ENCODE data around the gene ANKRD63. TPM values are rescaled to one million over a fixed set of nuclear protein-coding genes. Genes with fewer than 3 reads are reported as not detected.

Gene ANKRD63
- total and polyA plus RNA-seq, 9 of the 15 experiments (the other 6 are each of a cell fraction or from before 2014, with no cell fraction given), result 1.3 to 2.0 (median 1.8) TPM; not detected in 6

DNA sequence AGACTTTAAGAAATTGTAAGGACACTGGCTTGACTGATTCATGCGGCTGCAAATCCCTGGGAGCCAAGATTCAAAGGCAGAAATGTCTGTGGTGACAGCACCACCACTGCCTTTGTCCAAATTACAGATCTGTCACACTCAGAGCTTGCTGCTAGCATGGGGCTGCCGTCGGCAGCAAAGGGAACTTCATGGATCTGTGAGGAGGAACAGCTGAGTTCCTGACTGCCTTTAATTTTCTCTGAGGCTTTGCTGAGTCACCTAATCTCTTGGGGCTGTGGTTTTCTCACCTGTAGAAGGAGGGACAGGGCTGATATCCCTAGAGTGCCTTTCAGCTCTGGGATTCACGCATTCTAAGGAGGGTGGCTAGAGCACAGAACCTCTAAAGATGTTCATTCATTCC is 48.1 kb downstream of the ANKRD63 start (continued):
- TF ChIP-seq, protein P1, sequence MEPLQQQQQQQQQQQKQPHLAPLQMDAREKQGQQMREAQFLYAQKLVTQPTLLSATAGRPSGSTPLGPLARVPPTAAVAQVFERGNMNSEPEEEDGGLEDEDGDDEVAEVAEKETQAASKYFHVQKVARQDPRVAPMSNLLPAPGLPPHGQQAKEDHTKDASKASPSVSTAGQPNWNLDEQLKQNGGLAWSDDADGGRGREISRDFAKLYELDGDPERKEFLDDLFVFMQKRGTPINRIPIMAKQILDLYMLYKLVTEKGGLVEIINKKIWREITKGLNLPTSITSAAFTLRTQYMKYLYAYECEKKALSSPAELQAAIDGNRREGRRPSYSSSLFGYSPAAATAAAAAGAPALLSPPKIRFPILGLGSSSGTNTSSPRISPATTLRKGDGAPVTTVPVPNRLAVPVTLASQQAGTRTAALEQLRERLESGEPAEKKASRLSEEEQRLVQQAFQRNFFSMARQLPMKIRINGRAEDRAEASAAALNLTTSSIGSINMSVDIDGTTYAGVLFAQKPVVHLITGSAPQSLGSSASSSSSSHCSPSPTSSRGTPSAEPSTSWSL (CRISPR knock-in tag; IDR thresholded peaks at IDR 0.05; ENCODE audit: borderline replicate concordance), result no peak
- no peak for TF ChIP-seq CHD1 (IDR thresholded peaks at IDR 0.05; ENCODE audit: low read length)
- TF ChIP-seq, protein P2, sequence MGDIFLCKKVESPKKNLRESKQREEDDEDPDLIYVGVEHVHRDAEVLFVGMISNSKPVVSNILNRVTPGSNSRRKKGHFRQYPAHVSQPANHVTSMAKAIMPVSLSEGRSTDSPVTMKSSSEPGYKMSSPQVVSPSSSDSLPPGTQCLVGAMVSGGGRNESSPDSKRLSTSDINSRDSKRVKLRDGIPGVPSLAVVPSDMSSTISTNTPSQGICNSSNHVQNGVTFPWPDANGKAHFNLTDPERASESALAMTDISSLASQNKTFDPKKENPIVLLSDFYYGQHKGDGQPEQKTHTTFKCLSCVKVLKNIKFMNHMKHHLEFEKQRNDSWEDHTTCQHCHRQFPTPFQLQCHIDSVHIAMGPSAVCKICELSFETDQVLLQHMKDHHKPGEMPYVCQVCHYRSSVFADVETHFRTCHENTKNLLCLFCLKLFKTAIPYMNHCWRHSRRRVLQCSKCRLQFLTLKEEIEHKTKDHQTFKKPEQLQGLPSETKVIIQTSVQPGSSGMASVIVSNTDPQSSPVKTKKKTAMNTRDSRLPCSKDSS (IDR thresholded peaks at IDR 0.05; ENCODE audit: low read depth, partially characterized antibody), result no peak
- TF ChIP-seq, protein P3, sequence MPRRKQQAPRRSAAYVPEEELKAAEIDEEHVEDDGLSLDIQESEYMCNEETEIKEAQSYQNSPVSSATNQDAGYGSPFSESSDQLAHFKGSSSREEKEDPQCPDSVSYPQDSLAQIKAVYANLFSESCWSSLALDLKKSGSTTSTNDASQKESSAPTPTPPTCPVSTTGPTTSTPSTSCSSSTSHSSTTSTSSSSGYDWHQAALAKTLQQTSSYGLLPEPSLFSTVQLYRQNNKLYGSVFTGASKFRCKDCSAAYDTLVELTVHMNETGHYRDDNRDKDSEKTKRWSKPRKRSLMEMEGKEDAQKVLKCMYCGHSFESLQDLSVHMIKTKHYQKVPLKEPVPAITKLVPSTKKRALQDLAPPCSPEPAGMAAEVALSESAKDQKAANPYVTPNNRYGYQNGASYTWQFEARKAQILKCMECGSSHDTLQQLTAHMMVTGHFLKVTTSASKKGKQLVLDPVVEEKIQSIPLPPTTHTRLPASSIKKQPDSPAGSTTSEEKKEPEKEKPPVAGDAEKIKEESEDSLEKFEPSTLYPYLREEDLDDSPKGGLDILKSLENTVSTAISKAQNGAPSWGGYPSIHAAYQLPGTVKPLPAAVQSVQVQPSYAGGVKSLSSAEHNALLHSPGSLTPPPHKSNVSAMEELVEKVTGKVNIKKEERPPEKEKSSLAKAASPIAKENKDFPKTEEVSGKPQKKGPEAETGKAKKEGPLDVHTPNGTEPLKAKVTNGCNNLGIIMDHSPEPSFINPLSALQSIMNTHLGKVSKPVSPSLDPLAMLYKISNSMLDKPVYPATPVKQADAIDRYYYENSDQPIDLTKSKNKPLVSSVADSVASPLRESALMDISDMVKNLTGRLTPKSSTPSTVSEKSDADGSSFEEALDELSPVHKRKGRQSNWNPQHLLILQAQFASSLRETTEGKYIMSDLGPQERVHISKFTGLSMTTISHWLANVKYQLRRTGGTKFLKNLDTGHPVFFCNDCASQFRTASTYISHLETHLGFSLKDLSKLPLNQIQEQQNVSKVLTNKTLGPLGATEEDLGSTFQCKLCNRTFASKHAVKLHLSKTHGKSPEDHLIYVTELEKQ (CRISPR knock-in tag; IDR thresholded peaks at IDR 0.05), result no peak
- peak; percentile 75 for TF ChIP-seq MAFG (tag; conservative IDR thresholded peaks at IDR 0.05)
- no peak for TF ChIP-seq DIDO1 (tag; IDR thresholded peaks at IDR 0.05; ENCODE audit: low read depth)

All from K562 (cell line).